Measurements from ENCODE around the gene NAALADL2.

Gene NAALADL2

DNA sequence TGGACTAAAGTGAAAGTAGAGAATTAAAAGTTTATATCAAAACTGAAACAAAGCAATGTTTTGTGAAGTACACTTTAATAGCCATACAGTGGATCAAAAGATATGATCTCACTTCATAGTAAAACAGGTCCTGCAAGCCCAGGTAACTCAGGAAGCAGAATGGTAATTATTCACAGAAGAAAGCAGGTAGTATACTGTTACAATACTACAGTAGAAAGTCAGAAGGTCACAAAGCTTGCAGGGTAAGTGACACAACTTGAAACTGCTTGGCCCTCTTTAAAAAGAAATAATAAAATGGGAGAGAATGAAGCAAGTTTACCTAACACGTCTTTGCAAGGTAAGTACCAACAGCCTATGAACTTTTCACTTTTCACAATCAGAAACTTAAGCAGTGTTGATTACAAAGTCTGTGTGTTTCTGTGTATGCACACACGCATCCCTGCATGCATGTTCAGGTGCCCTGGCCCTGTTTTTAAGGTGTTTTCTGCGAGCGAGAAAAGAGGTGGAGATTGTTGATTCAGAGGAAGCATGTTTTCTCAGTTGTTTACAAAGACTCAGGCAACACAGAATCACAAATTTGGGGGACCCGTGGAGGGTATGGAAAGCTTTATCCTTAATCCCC, at the start of gene NAALADL2:
NAALADL2 (plus strand) TSS at position 221 of the 622 bp plus-strand sequence.
- TF ChIP-seq, protein P1, sequence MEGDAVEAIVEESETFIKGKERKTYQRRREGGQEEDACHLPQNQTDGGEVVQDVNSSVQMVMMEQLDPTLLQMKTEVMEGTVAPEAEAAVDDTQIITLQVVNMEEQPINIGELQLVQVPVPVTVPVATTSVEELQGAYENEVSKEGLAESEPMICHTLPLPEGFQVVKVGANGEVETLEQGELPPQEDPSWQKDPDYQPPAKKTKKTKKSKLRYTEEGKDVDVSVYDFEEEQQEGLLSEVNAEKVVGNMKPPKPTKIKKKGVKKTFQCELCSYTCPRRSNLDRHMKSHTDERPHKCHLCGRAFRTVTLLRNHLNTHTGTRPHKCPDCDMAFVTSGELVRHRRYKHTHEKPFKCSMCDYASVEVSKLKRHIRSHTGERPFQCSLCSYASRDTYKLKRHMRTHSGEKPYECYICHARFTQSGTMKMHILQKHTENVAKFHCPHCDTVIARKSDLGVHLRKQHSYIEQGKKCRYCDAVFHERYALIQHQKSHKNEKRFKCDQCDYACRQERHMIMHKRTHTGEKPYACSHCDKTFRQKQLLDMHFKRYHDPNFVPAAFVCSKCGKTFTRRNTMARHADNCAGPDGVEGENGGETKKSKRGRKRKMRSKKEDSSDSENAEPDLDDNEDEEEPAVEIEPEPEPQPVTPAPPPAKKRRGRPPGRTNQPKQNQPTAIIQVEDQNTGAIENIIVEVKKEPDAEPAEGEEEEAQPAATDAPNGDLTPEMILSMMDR (IDR thresholded peaks at IDR 0.05; ENCODE audit: low read depth, low read length) = no peak
- no peak for DNase-seq (ENCODE audit: extremely low read depth, low read depth)

GRCh38 chr3:174810254-174810653, 48.9 kb upstream of the NAALADL2 start:
- DNase-seq (ENCODE audit: extremely low read depth, low read depth) = no peak
- TF ChIP-seq, protein P1 (IDR thresholded peaks at IDR 0.05; ENCODE audit: low read depth, low read length) = no peak

DNA sequence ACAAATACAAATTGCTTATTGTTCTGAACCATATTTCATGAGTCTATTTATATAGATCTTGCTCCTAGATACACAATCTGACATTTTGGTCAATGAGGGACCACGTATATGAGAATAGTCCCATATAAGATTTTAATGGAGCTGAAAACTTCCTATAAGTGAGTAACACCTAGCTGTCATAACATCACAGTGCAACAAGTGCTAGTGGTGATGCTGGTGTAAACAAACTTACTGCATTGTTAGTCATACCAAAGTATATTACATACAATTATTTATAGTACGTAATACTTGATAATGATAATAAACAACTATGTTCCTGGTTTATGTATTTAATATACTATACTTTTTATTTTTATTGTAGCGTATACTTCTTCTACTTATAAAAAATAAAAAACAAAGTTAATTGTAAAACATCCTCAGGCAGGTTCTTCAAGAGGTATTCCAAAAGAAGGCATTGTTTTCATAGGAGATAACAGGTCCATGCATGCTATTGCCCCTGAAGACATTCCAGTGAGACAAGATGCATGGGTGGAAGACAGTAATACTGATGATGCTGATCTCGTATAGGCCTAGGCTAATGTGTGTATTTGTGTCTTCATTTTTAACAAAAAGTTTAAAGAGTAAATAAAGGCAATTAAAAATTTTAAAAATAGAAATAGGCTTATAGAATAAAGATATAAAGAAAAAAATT, 46.8 kb upstream of the NAALADL2 start:
- DNase-seq (ENCODE audit: extremely low read depth, low read depth) = no peak
- TF ChIP-seq, protein P1 (IDR thresholded peaks at IDR 0.05; ENCODE audit: low read depth, low read length) = no peak

GRCh38 chr3:174815750-174816149, 43.4 kb upstream of the NAALADL2 start:
- DNase-seq (ENCODE audit: extremely low read depth, low read depth) = no peak
- TF ChIP-seq, protein P1 (IDR thresholded peaks at IDR 0.05; ENCODE audit: low read depth, low read length) = no peak

GRCh38 chr3:174820885-174821284, 38.2 kb upstream of the NAALADL2 start:
- DNase-seq (ENCODE audit: extremely low read depth, low read depth) = no peak
- TF ChIP-seq, protein P1 (IDR thresholded peaks at IDR 0.05; ENCODE audit: low read depth, low read length) = no peak

- no peak for DNase-seq (ENCODE audit: extremely low read depth, low read depth)
- TF ChIP-seq, protein P1 (IDR thresholded peaks at IDR 0.05; ENCODE audit: low read depth, low read length) = no peak
These were observed 37.7 kb upstream of the NAALADL2 start for GRCh38 chr3:174821477-174821876.

GRCh38 chr3:174822320-174822719, 36.8 kb upstream of the NAALADL2 start:
- no peak for DNase-seq (ENCODE audit: extremely low read depth, low read depth)
- TF ChIP-seq, protein P1 (IDR thresholded peaks at IDR 0.05; ENCODE audit: low read depth, low read length) = no peak
